GM19099 (cell line): ENCODE results near the gene CD244.

Experiments
- POLR2A ChIP-seq: IDR thresholded peaks from 3 replicates; pipeline ENCODE4 v1.6.1; 2011; ENCODE audit warnings: low read depth; ENCODE audit not compliant: insufficient read length; ENCODE audit errors: extremely low read depth

The CD244 gene

GRCh38 chr1:160862203-160863060 is at the start of gene CD244:
Gene CD244, minus strand, starts transcription at chr1:160862887. Its CDS starts 210 bp downstream, at chr1:160862677.
- peak; percentile 65 for TF ChIP-seq POLR2A

- TF ChIP-seq POLR2A: no peak
Observed at GRCh38 chr1:160911925-160912324, 49.2 kb upstream of the CD244 start.

GRCh38 chr1:160911441-160911840 is 48.8 kb upstream of the CD244 start:
- TF ChIP-seq POLR2A: no peak

GRCh38 chr1:160910170-160910750 is 47.6 kb upstream of the CD244 start:
- TF ChIP-seq POLR2A: no peak

GRCh38 chr1:160907976-160908375 is 45.3 kb upstream of the CD244 start:
- no peak for TF ChIP-seq POLR2A

- TF ChIP-seq POLR2A: no peak
Observed at GRCh38 chr1:160905617-160905989, 42.9 kb upstream of the CD244 start.

- no peak for TF ChIP-seq POLR2A
Observed at GRCh38 chr1:160904783-160905616, 42.3 kb upstream of the CD244 start.

- no peak for TF ChIP-seq POLR2A
Observed at GRCh38 chr1:160901768-160902167, 39.1 kb upstream of the CD244 start.

GRCh38 chr1:160891474-160891873 is 28.8 kb upstream of the CD244 start:
- no peak for TF ChIP-seq POLR2A

GRCh38 chr1:160888926-160889325 is 26.2 kb upstream of the CD244 start:
- no peak for TF ChIP-seq POLR2A

- no peak for TF ChIP-seq POLR2A
Observed at GRCh38 chr1:160887071-160887470, 24.4 kb upstream of the CD244 start.

- no peak for TF ChIP-seq POLR2A
Observed at GRCh38 chr1:160885042-160885441, 22.4 kb upstream of the CD244 start, which contains the start of gene ITLN1. Gene ITLN1, minus strand, starts transcription at chr1:160885180. Its CDS starts 303 bp downstream, at chr1:160884877.

GRCh38 chr1:160884579-160884978 is 21.9 kb upstream of the CD244 start:
- TF ChIP-seq POLR2A: no peak

- TF ChIP-seq POLR2A: no peak
Observed at GRCh38 chr1:160883581-160884513, 21.2 kb upstream of the CD244 start.
